Astrocyte of the spinal cord (primary cell): ENCODE data around the gene TNIK.

ENCODE experiments used
- DNase-seq: peaks from one replicate; pipeline ENCODE4 v3.0.0; 2011; ENCODE audit warnings: low read depth, low spot score
- H3K4me3 ChIP-seq: 2 replicates; pipeline ENCODE4 v1.5.1; 2011; ENCODE audit warnings: low read depth, mild to moderate bottlenecking, low read length, moderate library complexity
- in situ Hi-C: cut with HindIII; loops from 2 replicates; pipeline ENCODE4 v1.10.0; 2017; ENCODE audit warnings: low sequenced_read_pairs
- TF ChIP-seq, protein P1 (sequence below): IDR thresholded peaks from 2 replicates; pipeline ENCODE4 v1.5.1; 2012; ENCODE audit warnings: low read depth, mild to moderate bottlenecking, low read length, inconsistent platforms

The TNIK gene

DNA sequence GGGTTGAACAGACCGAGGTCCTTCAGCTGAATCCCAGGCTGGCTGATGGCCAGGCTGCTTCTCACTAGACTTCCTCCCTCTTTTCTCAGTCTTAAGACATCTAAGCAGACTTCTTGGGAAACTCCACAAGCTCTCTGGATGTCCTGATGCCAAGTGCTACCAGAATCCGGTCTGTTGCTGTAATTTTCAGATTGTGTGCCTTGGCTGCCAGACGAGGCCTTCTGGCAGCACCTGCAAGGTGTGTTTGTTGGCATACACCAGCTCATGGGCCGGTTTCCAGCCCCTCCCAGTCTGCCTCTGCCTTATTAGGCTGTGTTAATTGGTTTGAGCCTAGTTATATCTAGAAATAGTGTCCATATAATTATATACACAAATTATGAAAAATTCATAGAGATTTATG, 120.6 kb downstream of the TNIK start:
- in situ Hi-C loops: no loop called here
- TF ChIP-seq, protein P1, sequence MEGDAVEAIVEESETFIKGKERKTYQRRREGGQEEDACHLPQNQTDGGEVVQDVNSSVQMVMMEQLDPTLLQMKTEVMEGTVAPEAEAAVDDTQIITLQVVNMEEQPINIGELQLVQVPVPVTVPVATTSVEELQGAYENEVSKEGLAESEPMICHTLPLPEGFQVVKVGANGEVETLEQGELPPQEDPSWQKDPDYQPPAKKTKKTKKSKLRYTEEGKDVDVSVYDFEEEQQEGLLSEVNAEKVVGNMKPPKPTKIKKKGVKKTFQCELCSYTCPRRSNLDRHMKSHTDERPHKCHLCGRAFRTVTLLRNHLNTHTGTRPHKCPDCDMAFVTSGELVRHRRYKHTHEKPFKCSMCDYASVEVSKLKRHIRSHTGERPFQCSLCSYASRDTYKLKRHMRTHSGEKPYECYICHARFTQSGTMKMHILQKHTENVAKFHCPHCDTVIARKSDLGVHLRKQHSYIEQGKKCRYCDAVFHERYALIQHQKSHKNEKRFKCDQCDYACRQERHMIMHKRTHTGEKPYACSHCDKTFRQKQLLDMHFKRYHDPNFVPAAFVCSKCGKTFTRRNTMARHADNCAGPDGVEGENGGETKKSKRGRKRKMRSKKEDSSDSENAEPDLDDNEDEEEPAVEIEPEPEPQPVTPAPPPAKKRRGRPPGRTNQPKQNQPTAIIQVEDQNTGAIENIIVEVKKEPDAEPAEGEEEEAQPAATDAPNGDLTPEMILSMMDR: no peak
- no peak overlapping the region for H3K4me3 ChIP-seq
- DNase-seq: no peak

DNA sequence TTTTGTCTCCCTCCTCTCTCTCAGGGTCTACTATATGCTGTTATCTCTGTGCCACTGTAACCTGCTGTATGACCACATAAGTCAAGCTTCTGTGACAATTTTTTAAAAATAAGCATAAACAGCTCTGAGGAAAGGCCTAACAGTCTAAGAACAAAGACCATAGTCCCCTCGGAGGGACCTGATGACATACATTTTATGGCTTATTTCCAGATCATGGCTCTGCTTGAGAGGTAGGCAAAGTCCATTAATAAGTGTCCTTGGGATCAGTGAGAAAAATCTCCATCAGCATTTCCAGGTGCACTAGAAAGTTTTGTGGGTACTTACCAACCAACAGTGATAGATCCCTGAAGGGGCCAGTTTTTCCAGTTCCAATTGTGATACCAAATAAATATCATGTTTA, 123.8 kb downstream of the TNIK start:
- DNase-seq: no peak
- TF ChIP-seq, protein P1: no peak
- H3K4me3 ChIP-seq: no peak overlapping the region
- in situ Hi-C loops: no loop called here

DNA sequence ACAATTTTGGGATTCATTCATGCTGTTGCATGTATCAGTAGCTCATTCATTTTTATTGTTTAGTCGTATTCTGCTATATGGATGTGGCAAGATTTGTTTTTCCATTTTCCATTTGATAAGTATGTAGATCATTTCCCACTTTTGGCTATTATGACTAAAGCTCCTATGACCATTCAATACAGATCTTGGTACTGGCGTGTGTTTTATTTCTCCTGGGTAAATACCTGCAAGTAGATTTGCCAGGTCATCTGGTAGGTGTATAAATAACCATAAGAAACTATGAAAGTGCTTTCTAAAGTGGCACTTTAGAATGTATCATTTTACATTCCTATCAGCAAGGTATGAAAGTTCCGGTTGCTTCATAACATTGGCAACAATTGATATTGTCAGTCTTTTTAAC, 124.6 kb downstream of the TNIK start:
- in situ Hi-C loops: no loop called here

DNA sequence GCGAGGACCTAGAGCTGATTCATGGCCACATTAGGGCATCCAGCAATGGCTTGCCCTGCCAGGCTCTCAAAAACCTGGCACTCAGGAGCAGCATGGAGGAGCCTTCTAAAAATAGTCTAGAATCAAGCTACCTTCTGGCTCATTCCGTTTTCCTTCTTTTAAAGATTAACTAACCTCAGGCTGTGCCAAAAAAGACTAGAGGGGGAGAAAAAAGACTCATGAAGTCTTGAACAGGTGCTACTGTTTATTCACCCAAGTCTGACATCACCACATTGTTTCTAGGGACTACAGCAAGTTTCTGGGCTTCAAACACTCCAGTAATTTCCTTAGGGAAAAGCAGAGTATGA, 125.8 kb downstream of the TNIK start:
- in situ Hi-C loops: no loop called here
- no peak for DNase-seq
- TF ChIP-seq, protein P1: no peak
- no peak overlapping the region for H3K4me3 ChIP-seq

More for the DNA sequence above, 124.6 kb downstream of the TNIK start:
- DNase-seq: no peak
- H3K4me3 ChIP-seq: no peak overlapping the region
- TF ChIP-seq, protein P1: no peak

DNA sequence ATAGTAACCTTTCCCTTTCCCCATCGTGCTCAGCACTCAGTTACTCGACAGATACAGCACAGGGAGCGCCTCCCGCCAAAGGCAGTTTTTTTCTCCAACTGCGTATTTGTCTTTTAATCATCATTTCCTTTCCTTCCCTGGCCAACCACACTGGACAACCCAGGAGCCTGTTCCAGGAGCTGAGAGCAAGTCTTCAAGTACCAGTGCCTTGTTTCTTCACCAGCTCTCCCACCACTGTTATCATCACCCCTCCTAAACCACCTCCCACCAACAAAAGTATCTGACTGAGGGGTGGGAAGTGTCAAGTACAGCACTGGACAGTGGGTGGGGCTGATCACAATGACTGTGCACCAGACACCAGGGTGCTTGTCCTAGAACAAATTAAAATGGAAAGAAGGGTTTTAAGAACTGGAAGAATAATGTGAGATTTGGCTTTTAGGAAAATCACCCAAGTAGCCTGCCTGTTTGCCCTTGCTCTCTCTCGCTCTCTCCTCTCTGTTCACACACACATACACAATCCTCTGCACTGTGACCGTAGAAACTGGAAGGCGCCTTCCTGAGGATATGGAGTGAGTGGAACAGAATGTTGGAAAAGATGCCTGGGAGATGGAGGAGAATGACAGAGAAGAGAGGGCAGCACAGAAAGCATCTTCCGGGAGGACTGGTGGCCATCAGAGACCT, 126.3 kb downstream of the TNIK start:
- TF ChIP-seq, protein P1: no peak
- no peak overlapping the region for H3K4me3 ChIP-seq
- in situ Hi-C loops: no loop called here
- no peak for DNase-seq

DNA sequence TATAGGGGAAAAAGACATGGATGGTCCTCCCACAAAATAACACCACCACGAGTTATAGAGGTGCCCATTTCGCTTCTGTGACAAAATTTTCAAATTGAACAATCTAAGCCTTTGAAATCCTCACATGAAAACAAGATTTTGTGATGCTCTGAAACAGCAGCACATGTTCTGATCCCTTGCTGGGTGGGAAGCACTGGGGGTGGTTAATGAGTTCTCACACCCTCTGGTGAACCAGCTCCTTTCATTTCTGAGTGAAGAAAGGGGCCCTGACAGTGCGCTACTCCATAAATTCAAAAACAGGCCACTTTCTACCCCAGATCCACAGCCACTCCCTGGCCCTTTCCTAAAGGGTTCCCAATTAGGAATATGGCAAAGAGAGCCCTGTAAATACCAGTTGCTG, 129.3 kb downstream of the TNIK start:
- no peak overlapping the region for H3K4me3 ChIP-seq
- DNase-seq: no peak

More for the DNA sequence above, 129.3 kb downstream of the TNIK start:
- TF ChIP-seq, protein P1: no peak
- in situ Hi-C loops: no loop called here
